ENCODE measurements around the gene MMD.

The MMD gene

DNA sequence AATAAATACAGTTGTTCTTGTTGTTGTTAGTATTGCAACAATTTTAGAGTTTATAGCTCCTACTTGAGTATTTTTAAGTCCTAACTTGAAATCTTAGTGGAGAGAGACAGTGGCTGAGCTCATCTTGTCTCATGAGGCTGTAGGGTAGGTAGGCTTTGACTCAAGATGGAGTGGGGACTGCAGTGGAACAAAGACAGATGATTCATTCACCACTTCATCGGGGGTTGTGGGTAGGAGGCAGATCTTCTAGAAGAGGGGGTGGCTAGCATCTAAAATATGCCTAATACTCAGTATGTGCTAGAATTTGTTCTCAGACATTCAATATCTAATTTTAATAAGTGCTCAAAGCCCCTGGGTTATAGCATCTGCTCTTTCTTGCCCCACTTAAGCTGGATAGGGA is 13.1 kb upstream of the MMD start:
- TF ChIP-seq EP300 (IDR thresholded peaks at IDR 0.05; ENCODE audit: borderline replicate concordance) (no peak), CREB1 (IDR thresholded peaks at IDR 0.05; ENCODE audit: low read depth) (no peak), TEAD4 (IDR thresholded peaks at IDR 0.05) (no peak), RAD21 (IDR thresholded peaks at IDR 0.05; ENCODE audit: low read depth) (no peak), CEBPB (IDR thresholded peaks at IDR 0.05) (no peak), FOXM1 (IDR thresholded peaks at IDR 0.05; ENCODE audit: borderline replicate concordance, low read depth) (no peak), TAF1 (IDR thresholded peaks at IDR 0.05; ENCODE audit: low read depth) (no peak), YY1 (IDR thresholded peaks at IDR 0.05; ENCODE audit: low read depth) (no peak), NFIC (IDR thresholded peaks at IDR 0.05) (no peak), ZBTB7A (IDR thresholded peaks at IDR 0.05; ENCODE audit: low read depth) (no peak)
- TF ChIP-seq, protein P1, sequence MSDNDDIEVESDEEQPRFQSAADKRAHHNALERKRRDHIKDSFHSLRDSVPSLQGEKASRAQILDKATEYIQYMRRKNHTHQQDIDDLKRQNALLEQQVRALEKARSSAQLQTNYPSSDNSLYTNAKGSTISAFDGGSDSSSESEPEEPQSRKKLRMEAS (IDR thresholded peaks at IDR 0.05): no peak
- TF ChIP-seq, protein P2, sequence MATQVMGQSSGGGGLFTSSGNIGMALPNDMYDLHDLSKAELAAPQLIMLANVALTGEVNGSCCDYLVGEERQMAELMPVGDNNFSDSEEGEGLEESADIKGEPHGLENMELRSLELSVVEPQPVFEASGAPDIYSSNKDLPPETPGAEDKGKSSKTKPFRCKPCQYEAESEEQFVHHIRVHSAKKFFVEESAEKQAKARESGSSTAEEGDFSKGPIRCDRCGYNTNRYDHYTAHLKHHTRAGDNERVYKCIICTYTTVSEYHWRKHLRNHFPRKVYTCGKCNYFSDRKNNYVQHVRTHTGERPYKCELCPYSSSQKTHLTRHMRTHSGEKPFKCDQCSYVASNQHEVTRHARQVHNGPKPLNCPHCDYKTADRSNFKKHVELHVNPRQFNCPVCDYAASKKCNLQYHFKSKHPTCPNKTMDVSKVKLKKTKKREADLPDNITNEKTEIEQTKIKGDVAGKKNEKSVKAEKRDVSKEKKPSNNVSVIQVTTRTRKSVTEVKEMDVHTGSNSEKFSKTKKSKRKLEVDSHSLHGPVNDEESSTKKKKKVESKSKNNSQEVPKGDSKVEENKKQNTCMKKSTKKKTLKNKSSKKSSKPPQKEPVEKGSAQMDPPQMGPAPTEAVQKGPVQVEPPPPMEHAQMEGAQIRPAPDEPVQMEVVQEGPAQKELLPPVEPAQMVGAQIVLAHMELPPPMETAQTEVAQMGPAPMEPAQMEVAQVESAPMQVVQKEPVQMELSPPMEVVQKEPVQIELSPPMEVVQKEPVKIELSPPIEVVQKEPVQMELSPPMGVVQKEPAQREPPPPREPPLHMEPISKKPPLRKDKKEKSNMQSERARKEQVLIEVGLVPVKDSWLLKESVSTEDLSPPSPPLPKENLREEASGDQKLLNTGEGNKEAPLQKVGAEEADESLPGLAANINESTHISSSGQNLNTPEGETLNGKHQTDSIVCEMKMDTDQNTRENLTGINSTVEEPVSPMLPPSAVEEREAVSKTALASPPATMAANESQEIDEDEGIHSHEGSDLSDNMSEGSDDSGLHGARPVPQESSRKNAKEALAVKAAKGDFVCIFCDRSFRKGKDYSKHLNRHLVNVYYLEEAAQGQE (IDR thresholded peaks at IDR 0.05; ENCODE audit: low read depth): no peak
- TF ChIP-seq, protein P3, sequence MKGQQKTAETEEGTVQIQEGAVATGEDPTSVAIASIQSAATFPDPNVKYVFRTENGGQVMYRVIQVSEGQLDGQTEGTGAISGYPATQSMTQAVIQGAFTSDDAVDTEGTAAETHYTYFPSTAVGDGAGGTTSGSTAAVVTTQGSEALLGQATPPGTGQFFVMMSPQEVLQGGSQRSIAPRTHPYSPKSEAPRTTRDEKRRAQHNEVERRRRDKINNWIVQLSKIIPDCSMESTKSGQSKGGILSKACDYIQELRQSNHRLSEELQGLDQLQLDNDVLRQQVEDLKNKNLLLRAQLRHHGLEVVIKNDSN (IDR thresholded peaks at IDR 0.05): no peak

DNA sequence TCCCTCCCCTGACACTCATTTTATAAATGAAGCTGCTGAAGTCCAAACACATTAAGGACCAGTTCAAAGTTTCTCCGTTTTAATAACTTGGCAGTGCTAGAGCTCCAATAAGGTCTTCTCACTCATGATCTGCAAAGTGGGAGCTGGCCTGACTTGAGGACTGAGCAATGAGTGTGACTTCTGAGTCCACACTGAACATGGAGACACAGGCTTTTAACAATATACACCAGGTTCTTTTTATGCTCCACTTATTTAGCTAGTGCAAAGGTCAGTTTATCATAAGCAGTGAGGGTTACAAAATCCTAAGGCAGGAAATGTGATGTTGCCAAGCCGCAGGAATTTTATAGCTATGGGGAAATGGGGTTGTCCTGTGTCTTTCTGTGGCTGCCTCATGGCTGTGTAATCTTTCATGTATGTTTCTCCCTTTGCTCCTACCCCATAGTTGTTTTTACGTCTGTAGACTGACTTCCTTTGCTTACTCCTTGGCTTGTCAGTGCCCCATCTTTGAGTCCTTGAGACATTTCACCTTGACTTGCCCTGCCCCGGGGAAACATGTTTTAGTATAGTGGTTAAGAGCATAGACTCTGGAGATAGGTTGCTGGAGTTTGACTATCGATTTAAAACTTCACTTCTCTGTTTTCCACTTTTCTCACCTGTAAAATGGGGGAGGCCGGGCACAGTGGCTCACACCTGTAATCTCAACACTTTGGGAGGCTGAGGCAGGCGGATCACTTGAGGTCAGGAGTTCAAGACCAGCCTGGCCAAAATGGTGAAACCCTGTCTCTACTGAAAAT is 12.2 kb upstream of the MMD start:
- TF ChIP-seq, protein P2 (IDR thresholded peaks at IDR 0.05; ENCODE audit: low read depth): no peak
- TF ChIP-seq YY1 (IDR thresholded peaks at IDR 0.05; ENCODE audit: low read depth) (no peak), TAF1 (IDR thresholded peaks at IDR 0.05; ENCODE audit: low read depth) (no peak), CREB1 (IDR thresholded peaks at IDR 0.05; ENCODE audit: low read depth) (no peak)
- TF ChIP-seq, protein P1 (IDR thresholded peaks at IDR 0.05): no peak

DNA sequence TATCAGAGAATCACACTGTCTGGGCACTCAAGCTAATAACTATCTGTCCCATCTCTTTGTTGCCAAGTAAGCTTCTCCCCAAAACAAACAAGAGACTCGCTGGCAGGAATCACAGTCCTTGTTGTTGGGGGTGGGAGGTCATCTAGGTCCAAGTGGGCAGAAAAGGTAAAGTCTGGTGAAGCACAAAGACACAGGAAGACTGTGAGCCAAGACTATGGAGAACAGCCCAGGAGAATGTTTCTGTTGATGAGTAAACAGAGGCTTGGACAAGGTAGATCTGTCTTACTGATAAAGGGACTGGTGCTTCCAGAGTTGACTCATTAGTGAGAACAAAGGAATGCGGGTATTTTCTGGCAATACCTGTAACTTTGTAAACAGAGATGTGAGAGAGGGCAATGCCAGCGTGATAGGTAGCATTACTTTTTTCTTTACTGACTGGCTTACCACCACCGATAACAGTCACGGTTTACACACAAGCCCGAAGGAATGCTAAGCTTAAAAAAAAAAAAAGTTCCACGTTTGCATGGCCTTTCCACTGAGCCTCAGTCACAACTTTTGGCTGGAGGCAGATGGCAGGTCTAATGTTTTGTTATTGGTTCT is 11.5 kb upstream of the MMD start:
- TF ChIP-seq TEAD4 (IDR thresholded peaks at IDR 0.05) (no peak), TCF12 (IDR thresholded peaks at IDR 0.05; ENCODE audit: low read depth) (no peak), YY1 (IDR thresholded peaks at IDR 0.05; ENCODE audit: low read depth) (no peak), CEBPB (IDR thresholded peaks at IDR 0.05) (no peak), CREB1 (IDR thresholded peaks at IDR 0.05; ENCODE audit: low read depth) (no peak), RAD21 (IDR thresholded peaks at IDR 0.05; ENCODE audit: low read depth) (no peak), ZBTB7A (IDR thresholded peaks at IDR 0.05; ENCODE audit: low read depth) (no peak), EP300 (IDR thresholded peaks at IDR 0.05; ENCODE audit: borderline replicate concordance) (no peak), EGR1 (IDR thresholded peaks at IDR 0.05) (no peak)
- TF ChIP-seq, protein P2 (IDR thresholded peaks at IDR 0.05; ENCODE audit: low read depth): no peak
- TF ChIP-seq, protein P3 (IDR thresholded peaks at IDR 0.05): no peak

DNA sequence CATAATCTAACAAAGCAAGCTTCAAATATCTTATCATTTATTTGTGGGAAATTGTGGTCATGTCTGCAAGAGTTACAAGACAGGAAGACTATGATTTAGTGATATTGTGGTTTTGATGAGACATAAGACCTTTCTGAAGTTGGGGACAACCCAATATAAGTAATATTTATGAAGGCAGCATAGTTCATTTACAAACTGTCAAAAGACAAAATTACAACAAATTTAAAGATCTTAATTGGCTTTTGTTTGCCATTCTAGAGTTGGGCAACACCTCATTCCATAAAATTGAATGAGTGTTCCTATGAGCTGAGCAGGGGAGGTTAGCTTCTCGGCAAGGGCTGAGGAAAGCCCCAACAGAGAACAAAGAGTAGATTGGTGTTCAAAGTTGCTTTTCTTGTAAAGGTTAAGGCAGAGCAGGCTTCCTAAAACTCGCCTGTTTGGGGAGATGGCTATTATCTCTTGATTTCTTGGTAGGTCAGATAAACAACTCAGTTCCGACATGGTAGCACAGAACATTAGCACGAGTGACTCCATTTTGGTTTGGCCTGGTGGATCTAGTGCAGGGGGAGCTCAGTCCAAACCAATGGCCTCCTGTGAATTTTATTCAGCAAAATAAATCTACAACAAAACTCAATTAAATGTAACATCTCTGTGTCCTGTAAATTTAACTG is 10.9 kb upstream of the MMD start:
- TF ChIP-seq NFIC (IDR thresholded peaks at IDR 0.05): no peak
- no peak for TF ChIP-seq EGR1 (IDR thresholded peaks at IDR 0.05)
- TF ChIP-seq YY1 (IDR thresholded peaks at IDR 0.05; ENCODE audit: low read depth): no peak
- TF ChIP-seq, protein P2 (IDR thresholded peaks at IDR 0.05; ENCODE audit: low read depth): no peak
- no peak for TF ChIP-seq EP300 (IDR thresholded peaks at IDR 0.05; ENCODE audit: borderline replicate concordance)
- TF ChIP-seq, protein P1 (IDR thresholded peaks at IDR 0.05): no peak
- no peak for TF ChIP-seq TCF12 (IDR thresholded peaks at IDR 0.05; ENCODE audit: low read depth)
